Fibroblast of lung (primary cell): ENCODE results near the gene MED20. TPM values are rescaled to one million over a fixed set of nuclear protein-coding genes. Genes with fewer than 3 reads are reported as not detected.
A peak's percentile ranks its signal among the peaks of the same experiment; 100 is the strongest.

Experiments
- DNase-seq, 2 donors: peaks; one replicate each; pipeline versions ENCODE4 v3.0.0 to v3.0.0-alpha.2; 2010; ENCODE audit warnings: low read depth in 2 of 2
- H2AFZ ChIP-seq: 2 replicates; pipeline ENCODE4 v1.5.1; 2012; ENCODE audit warnings: low read length, control low read depth, inconsistent platforms
- H3K27ac ChIP-seq: 2 replicates; pipeline ENCODE4 v1.5.1; 2011; ENCODE audit warnings: low read length, control low read depth; ENCODE audit not compliant: insufficient read depth
- H3K27me3 ChIP-seq: 2 replicates; pipeline ENCODE4 v1.5.1; 2011; ENCODE audit warnings: mild to moderate bottlenecking, low read length; ENCODE audit not compliant: control insufficient read depth, insufficient read depth
- H3K36me3 ChIP-seq: 2 replicates; pipeline ENCODE4 v1.5.1; 2011; ENCODE audit warnings: low read length; ENCODE audit not compliant: control insufficient read depth, insufficient read depth
- H3K4me1 ChIP-seq: 2 replicates; pipeline ENCODE4 v1.5.1; 2011; ENCODE audit warnings: low read length; ENCODE audit not compliant: control insufficient read depth, insufficient read depth; ENCODE audit errors: extremely low read depth
- H3K4me2 ChIP-seq: 2 replicates; pipeline ENCODE4 v1.5.1; 2011; ENCODE audit warnings: low read length, control low read depth; ENCODE audit not compliant: insufficient read depth; ENCODE audit errors: extremely low read depth
- H3K4me3 ChIP-seq, 4 experiments: fragments of 200-600 bp in 1 of 4; sonication (generic) in 1 of 4; replicated peaks in 1 of 4; 2 replicates each; pipeline ENCODE4 v1.5.1; 2011 to 2016; ENCODE audit warnings: low read length in 4 of 4, low read depth in 3 of 4, mild to moderate bottlenecking in 3 of 4, control low read depth in 2 of 4, inconsistent platforms in 1 of 4, mixed read lengths in 1 of 4; ENCODE audit not compliant: insufficient read depth in 1 of 4; ENCODE audit errors: control extremely low read depth in 1 of 4
- H3K79me2 ChIP-seq: 2 replicates; pipeline ENCODE4 v1.5.1; 2012; ENCODE audit warnings: mild to moderate bottlenecking, low read length, inconsistent platforms; ENCODE audit not compliant: control insufficient read depth, insufficient read depth
- H3K9ac ChIP-seq: 2 replicates; pipeline ENCODE4 v1.5.1; 2011; ENCODE audit warnings: mild to moderate bottlenecking, low read length, control low read depth; ENCODE audit not compliant: insufficient read depth
- H3K9me3 ChIP-seq: 2 replicates; pipeline ENCODE4 v1.5.1; 2012; ENCODE audit warnings: low read depth, low read length; ENCODE audit not compliant: control insufficient read depth, insufficient read depth
- H4K20me1 ChIP-seq: 2 replicates; pipeline ENCODE4 v1.5.1; 2011; ENCODE audit warnings: low read length; ENCODE audit not compliant: control insufficient read depth, insufficient read depth; ENCODE audit errors: extremely low read depth
- EZH2 ChIP-seq: IDR thresholded peaks from 2 replicates; pipeline ENCODE4 v1.5.1; 2012; ENCODE audit warnings: low read length, control low read depth, mild to moderate bottlenecking; ENCODE audit errors: missing control alignments
- polyA plus RNA-seq, 2 donors: library from polyadenylated mRNA; depleted of rRNA in 1 of 2; stranded (reverse) in 1 of 2; unstranded in 1 of 2; fragments of >200 nt; gene quantifications; 2 replicates each; pipeline ENCODE4 v1.2.1, GENCODE V29; 2011 to 2012; ENCODE audit warnings: missing spikeins in 1 of 2
- total RNA-seq: library from RNA; depleted of rRNA; stranded (reverse); fragments of >200 nt; gene quantifications from 2 replicates; pipeline ENCODE4 v1.2.1, GENCODE V29; 2014
- TF ChIP-seq, protein P1 (sequence below), 2 donors: IDR thresholded peaks in 1 of 2; conservative IDR thresholded peaks in 1 of 2; 1 replicate in 1 of 2; 2 replicates in 1 of 2; pipeline ENCODE4 v1.5.1; 2011 to 2012; ENCODE audit warnings: low read length in 2 of 2, control low read depth in 1 of 2, inconsistent platforms in 1 of 2, low read depth in 1 of 2, mild to moderate bottlenecking in 1 of 2

The MED20 gene
- total and polyA plus RNA-seq, 2 donors (not counting 1 experiment from before 2014, with no cell fraction given): 27.7 to 38.6 TPM

DNA sequence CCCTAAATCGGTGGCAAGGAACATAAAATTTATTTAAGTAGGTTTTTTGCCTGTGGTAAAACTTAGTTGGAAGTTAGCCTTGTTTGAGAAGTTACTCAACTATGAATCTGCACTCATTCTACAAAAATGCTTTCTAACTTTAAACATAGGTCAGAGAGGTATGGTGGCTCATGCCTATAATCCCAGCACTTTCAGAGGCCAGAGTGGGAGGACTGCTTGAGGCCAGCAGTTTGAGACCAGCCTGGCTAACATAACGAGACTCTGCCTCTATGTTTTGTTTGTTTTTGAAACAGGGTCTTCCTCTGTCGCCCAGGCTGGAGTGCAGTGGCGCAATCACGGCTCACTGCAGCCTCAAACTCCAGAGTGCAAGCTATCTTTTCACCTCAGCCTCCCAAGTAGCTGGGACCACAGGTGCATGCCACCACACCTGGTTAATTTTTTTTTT, 42.0 kb downstream of the MED20 start:
- no peak overlapping the region for H3K4me3 ChIP-seq
- no peak overlapping the region for H2AFZ ChIP-seq
- DNase-seq: peak; percentile 53 to 74
- H3K9me3 ChIP-seq: no peaks in the 10 kb centered on the region
- H3K4me2 ChIP-seq: peak overlapping the region; percentile 73
- H3K27me3 ChIP-seq: no peaks in the 10 kb centered on the region
- TF ChIP-seq EZH2: no peak
- TF ChIP-seq, protein P1, sequence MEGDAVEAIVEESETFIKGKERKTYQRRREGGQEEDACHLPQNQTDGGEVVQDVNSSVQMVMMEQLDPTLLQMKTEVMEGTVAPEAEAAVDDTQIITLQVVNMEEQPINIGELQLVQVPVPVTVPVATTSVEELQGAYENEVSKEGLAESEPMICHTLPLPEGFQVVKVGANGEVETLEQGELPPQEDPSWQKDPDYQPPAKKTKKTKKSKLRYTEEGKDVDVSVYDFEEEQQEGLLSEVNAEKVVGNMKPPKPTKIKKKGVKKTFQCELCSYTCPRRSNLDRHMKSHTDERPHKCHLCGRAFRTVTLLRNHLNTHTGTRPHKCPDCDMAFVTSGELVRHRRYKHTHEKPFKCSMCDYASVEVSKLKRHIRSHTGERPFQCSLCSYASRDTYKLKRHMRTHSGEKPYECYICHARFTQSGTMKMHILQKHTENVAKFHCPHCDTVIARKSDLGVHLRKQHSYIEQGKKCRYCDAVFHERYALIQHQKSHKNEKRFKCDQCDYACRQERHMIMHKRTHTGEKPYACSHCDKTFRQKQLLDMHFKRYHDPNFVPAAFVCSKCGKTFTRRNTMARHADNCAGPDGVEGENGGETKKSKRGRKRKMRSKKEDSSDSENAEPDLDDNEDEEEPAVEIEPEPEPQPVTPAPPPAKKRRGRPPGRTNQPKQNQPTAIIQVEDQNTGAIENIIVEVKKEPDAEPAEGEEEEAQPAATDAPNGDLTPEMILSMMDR (conservative IDR thresholded peaks at IDR 0.05 in 1 of 2, IDR thresholded peaks at IDR 0.05 in 1 of 2; ENCODE audit: low read depth in 1 of 2, low read length in 2 of 2): no peak
- no peaks in the 10 kb centered on the region for H4K20me1 ChIP-seq
- H3K4me1 ChIP-seq: peaks cover 5% of the 10 kb centered on the region
- no peak overlapping the region for H3K9ac ChIP-seq
- H3K79me2 ChIP-seq: no peaks in the 10 kb centered on the region
- H3K27ac ChIP-seq: no peak overlapping the region
- no peaks in the 10 kb centered on the region for H3K36me3 ChIP-seq

DNA sequence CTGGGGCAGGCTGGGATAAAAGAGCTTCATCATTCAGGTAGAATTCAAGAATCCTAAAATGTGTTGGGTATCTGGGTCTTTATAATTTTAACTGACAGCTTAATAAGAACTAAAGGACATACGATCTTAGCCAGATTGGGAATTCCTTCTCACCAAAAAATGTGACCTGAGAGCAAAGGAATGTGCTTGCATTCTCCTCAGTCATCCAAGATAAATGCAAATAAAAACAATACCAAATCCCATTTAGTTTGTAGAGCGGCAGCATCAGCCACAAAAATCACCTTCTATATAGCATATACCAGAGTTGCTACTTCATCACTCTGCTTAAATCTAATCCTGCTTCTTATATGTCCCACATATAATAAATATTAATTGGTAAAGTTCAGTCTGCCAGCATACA, 42.7 kb downstream of the MED20 start:
- Histone ChIP-seq H3K4me2 (peak overlapping the region; percentile 37), H3K27me3 (no peaks in the 10 kb centered on the region), H3K4me1 (peaks cover 5% of the 10 kb centered on the region), H3K4me3 (no peak overlapping the region), H3K27ac (no peak overlapping the region), H4K20me1 (no peaks in the 10 kb centered on the region), H3K9ac (no peak overlapping the region), H3K79me2 (no peaks in the 10 kb centered on the region), H2AFZ (no peak overlapping the region), H3K9me3 (no peaks in the 10 kb centered on the region), H3K36me3 (no peaks in the 10 kb centered on the region)
- TF ChIP-seq EZH2: no peak
- TF ChIP-seq, protein P1 (conservative IDR thresholded peaks at IDR 0.05 in 1 of 2, IDR thresholded peaks at IDR 0.05 in 1 of 2; ENCODE audit: low read depth in 1 of 2, low read length in 2 of 2): no peak
- peak in 1 of 2 donors; percentile 83 for DNase-seq

DNA sequence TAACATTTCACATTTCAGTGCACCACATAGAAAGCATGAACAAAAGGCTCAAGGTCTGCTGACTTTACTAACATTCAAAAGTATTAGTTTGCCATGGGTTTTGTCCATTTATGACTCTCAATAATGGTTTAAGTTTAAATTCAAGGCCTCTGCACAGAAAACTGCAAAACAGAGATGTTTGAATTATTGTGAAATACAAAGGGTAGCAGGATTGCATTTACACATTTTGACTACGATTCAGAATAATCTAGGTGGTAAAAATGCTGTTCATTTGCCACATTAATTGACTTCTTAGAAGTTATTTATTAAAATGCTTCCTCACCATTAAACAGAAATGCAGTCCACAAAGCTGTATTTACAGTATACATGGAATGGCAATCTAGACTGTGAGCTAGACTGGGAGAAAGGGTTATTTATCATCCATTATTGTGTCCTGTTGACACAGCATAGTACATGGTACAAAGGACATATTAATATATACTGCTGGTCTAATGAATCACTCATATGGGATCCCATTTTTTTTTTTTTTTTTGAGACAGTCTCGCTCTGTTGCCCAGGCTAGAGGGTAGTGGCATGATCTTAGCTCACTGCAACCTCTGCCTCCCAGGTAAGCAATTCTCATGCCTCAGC, 43.8 kb downstream of the MED20 start:
- Histone ChIP-seq H4K20me1 (no peaks in the 10 kb centered on the region), H2AFZ (no peak overlapping the region), H3K36me3 (no peaks in the 10 kb centered on the region), H3K27ac (no peak overlapping the region), H3K9me3 (no peaks in the 10 kb centered on the region), H3K9ac (no peak overlapping the region), H3K4me1 (peaks cover 5% of the 10 kb centered on the region), H3K79me2 (no peaks in the 10 kb centered on the region), H3K27me3 (no peaks in the 10 kb centered on the region), H3K4me3 (no peak overlapping the region), H3K4me2 (no peak overlapping the region)
- DNase-seq: no peak
- TF ChIP-seq EZH2: no peak
- TF ChIP-seq, protein P1 (conservative IDR thresholded peaks at IDR 0.05 in 1 of 2, IDR thresholded peaks at IDR 0.05 in 1 of 2; ENCODE audit: low read depth in 1 of 2, low read length in 2 of 2): no peak
